22Rv1 (cell line): Measurements from ENCODE around the gene ZNF462.

Experiments used
- H3K27ac ChIP-seq: fragments of 450-650 bp; 2 replicates; pipeline ENCODE4 v1.5.1; 2017
- CTCF ChIP-seq: fragments of 450-650 bp; IDR thresholded peaks from 2 replicates; pipeline ENCODE4 v1.5.1; 2017; ENCODE audit warnings: mild to moderate bottlenecking
- ZFX ChIP-seq: fragments of 450-650 bp; IDR thresholded peaks from 2 replicates; pipeline ENCODE4 v1.6.1; 2017; ENCODE audit warnings: antibody characterized with exemption, borderline replicate concordance

ZNF462 gene

GRCh38 chr9:107029146-107029545 is 166.2 kb downstream of the ZNF462 start:
- H3K27ac ChIP-seq = no peak overlapping the region
- TF ChIP-seq CTCF (no peak), ZFX (no peak)

GRCh38 chr9:107033966-107034365 is 171.0 kb downstream of the ZNF462 start:
- H3K27ac ChIP-seq = no peak overlapping the region

GRCh38 chr9:107034831-107035230 is 171.9 kb downstream of the ZNF462 start:
- TF ChIP-seq ZFX (no peak), CTCF (no peak)
- no peak overlapping the region for H3K27ac ChIP-seq

More at GRCh38 chr9:107033966-107034365, 171.0 kb downstream of the ZNF462 start:
- no peak for TF ChIP-seq ZFX
- no peak for TF ChIP-seq CTCF

GRCh38 chr9:107036367-107036766 is 173.4 kb downstream of the ZNF462 start:
- no peak for TF ChIP-seq CTCF
- no peak for TF ChIP-seq ZFX

GRCh38 chr9:107039542-107039941 is 176.6 kb downstream of the ZNF462 start:
- TF ChIP-seq CTCF (no peak), ZFX (no peak)

More at GRCh38 chr9:107036367-107036766, 173.4 kb downstream of the ZNF462 start:
- H3K27ac ChIP-seq = no peak overlapping the region

GRCh38 chr9:107042606-107043005 is 179.6 kb downstream of the ZNF462 start:
- H3K27ac ChIP-seq = no peak overlapping the region
- TF ChIP-seq ZFX = no peak
- TF ChIP-seq CTCF = no peak

More at GRCh38 chr9:107039542-107039941, 176.6 kb downstream of the ZNF462 start:
- no peak overlapping the region for H3K27ac ChIP-seq

- H3K27ac ChIP-seq = no peak overlapping the region
Measured at GRCh38 chr9:107043886-107044285, 180.9 kb downstream of the ZNF462 start.

More at GRCh38 chr9:107043886-107044285, 180.9 kb downstream of the ZNF462 start:
- TF ChIP-seq ZFX (no peak), CTCF (0 out of 2 replicates have a peak, but pooled peaks have one; percentile 8)
